ENCODE results near the gene KRTAP12-1. TPM values are rescaled to one million over a fixed set of nuclear protein-coding genes. Genes with fewer than 3 reads are reported as not detected.

KRTAP12-1 gene
- total and polyA plus RNA-seq, 2 donors (not counting 1 experiment from before 2014, with no cell fraction given) = not detected

DNA sequence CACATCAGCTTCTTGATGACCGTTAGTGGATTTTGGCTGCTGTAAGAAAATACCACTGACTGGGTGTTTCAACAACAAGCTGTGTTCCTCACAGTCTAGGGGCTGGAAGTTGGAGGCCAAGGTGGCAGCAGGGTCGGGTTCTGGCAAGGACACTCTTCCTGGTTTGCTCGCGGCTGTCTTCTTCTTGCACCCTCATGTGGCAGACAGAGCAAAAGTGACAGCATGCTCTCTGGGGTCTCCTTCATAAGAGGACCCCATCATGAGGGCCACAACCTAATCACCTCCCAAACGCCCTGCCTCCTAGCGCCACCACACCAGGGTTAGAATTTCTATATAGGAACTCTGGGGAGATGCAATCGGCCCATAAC, 48.0 kb upstream of the KRTAP12-1 start:
- H3K9me3 ChIP-seq (ENCODE audit: control extremely low read depth in 1 of 3, control insufficient read depth in 2 of 3, insufficient read depth in 1 of 3, low read length in 2 of 3) = peaks cover 0 to 16% (median 0%) of the 10 kb centered on the region in 3 donors
- no peaks in the 10 kb centered on the region for H3K4me1 ChIP-seq (ENCODE audit: control insufficient read depth in 2 of 2, insufficient read depth in 2 of 2, low read length in 2 of 2)
- no peaks in the 10 kb centered on the region for H3K4me1 Mint-ChIP-seq
- intact Hi-C loops (cut with micrococcal nuclease) = no loop called here
- no peak for ATAC-seq (ENCODE audit: low read depth)
- no peak overlapping the region for H3K9ac ChIP-seq (ENCODE audit: low read length)
- no peak overlapping the region for H3K4me3 ChIP-seq (ENCODE audit: control extremely low read depth in 1 of 5, extremely low read depth in 1 of 5, insufficient read depth in 1 of 5, low read depth in 2 of 5, low read length in 4 of 5)
- no peak overlapping the region for H3K4me3 Mint-ChIP-seq
- DNase-seq = no peak
- CTCF ChIA-PET = no interaction called here
- no peak for TF ChIP-seq EZH2 (IDR thresholded peaks at IDR 0.05; ENCODE audit: borderline replicate concordance, insufficient read depth, low read depth, low read length, poor library complexity, severe bottlenecking)
- TF ChIP-seq, protein P1, sequence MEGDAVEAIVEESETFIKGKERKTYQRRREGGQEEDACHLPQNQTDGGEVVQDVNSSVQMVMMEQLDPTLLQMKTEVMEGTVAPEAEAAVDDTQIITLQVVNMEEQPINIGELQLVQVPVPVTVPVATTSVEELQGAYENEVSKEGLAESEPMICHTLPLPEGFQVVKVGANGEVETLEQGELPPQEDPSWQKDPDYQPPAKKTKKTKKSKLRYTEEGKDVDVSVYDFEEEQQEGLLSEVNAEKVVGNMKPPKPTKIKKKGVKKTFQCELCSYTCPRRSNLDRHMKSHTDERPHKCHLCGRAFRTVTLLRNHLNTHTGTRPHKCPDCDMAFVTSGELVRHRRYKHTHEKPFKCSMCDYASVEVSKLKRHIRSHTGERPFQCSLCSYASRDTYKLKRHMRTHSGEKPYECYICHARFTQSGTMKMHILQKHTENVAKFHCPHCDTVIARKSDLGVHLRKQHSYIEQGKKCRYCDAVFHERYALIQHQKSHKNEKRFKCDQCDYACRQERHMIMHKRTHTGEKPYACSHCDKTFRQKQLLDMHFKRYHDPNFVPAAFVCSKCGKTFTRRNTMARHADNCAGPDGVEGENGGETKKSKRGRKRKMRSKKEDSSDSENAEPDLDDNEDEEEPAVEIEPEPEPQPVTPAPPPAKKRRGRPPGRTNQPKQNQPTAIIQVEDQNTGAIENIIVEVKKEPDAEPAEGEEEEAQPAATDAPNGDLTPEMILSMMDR (IDR thresholded peaks at IDR 0.05) = no peak
- H3K4me2 ChIP-seq (replicated peaks; ENCODE audit: low read depth, low read length, poor library complexity, severe bottlenecking) = no peak overlapping the region
- no peak overlapping the region for H3K27ac Mint-ChIP-seq
- peaks cover 0 to 9% (median 3%) of the 10 kb centered on the region in 4 experiments for H3K27me3 ChIP-seq (replicated peaks in 1 of 4; ENCODE audit: control extremely low read depth in 1 of 4, control insufficient read depth in 3 of 4, insufficient read depth in 4 of 4, low read length in 3 of 4)
- POLR2A ChIA-PET = no interaction called here
- peaks cover 27% of the 10 kb centered on the region for H3K27me3 Mint-ChIP-seq
- no peaks in the 10 kb centered on the region for H3K79me2 ChIP-seq (ENCODE audit: control insufficient read depth, insufficient read depth, low read length)
- no peaks in the 10 kb centered on the region for H4K20me1 ChIP-seq (ENCODE audit: control insufficient read depth, insufficient read depth, low read length, poor library complexity, severe bottlenecking)
- no peak overlapping the region for H3K27ac ChIP-seq (ENCODE audit: low read length in 2 of 2)
- H2AFZ ChIP-seq (ENCODE audit: insufficient read depth, low read depth, low read length, poor library complexity, severe bottlenecking) = no peak overlapping the region
- WGBS (ENCODE audit: insufficient coverage) = 88% methylated on average over 7 of the region's 7 CpGs
- no peaks in the 10 kb centered on the region for H3K9me3 Mint-ChIP-seq (ENCODE audit: insufficient read depth)
- H3K36me3 ChIP-seq (replicated peaks in 1 of 2; ENCODE audit: control extremely low read depth in 1 of 2, control insufficient read depth in 1 of 2, extremely low read depth in 1 of 2, insufficient read depth in 2 of 2, low read length in 1 of 2) = no peaks in the 10 kb centered on the region

DNA sequence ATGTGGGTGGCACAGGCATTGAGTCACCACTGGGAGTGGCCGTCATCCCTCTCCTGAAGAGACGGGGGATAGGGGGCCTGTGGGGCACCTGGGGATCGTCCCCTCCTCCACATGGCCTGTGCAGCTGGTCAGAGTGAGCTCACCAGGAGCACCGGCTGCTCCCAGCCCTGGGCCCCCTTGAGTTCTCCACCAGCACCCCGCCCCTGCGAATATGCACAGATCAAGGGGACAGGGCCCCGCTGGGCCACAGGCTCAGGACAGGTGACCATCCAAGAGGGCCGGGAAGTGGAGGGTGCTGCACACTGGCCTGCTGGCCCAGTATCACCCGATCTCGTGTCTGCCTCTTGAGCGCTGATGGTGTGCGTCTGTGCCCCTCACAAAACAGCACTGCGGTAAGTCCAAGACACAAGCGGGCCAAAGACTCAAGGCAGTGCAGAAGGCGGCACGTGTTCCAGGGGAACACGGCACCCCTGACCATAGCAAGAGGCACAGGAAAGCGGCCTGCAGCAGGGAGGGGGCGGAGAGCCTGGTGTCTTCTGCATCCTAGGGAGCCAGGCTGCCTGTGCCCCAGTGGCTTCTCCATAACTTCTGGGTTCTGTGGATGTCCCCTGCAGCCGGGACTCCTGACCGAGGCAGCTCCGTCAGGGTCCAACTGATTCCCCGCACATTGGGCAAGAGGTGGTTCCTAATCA, 47.5 kb upstream of the KRTAP12-1 start:
- Histone ChIP-seq H3K36me3 (replicated peaks in 1 of 2; ENCODE audit: control extremely low read depth in 1 of 2, control insufficient read depth in 1 of 2, extremely low read depth in 1 of 2, insufficient read depth in 2 of 2, low read length in 1 of 2) (no peaks in the 10 kb centered on the region), H4K20me1 (ENCODE audit: control insufficient read depth, insufficient read depth, low read length, poor library complexity, severe bottlenecking) (no peaks in the 10 kb centered on the region), H2AFZ (ENCODE audit: insufficient read depth, low read depth, low read length, poor library complexity, severe bottlenecking) (no peak overlapping the region), H3K4me1 (ENCODE audit: control insufficient read depth in 2 of 2, insufficient read depth in 2 of 2, low read length in 2 of 2) (no peaks in the 10 kb centered on the region), H3K9ac (ENCODE audit: low read length) (no peak overlapping the region), H3K4me3 (ENCODE audit: control extremely low read depth in 1 of 5, extremely low read depth in 1 of 5, insufficient read depth in 1 of 5, low read depth in 2 of 5, low read length in 4 of 5) (no peak overlapping the region), H3K79me2 (ENCODE audit: control insufficient read depth, insufficient read depth, low read length) (no peaks in the 10 kb centered on the region), H3K27ac (ENCODE audit: low read length in 2 of 2) (no peak overlapping the region), H3K4me2 (replicated peaks; ENCODE audit: low read depth, low read length, poor library complexity, severe bottlenecking) (no peak overlapping the region), H3K27me3 (replicated peaks in 1 of 4; ENCODE audit: control extremely low read depth in 1 of 4, control insufficient read depth in 3 of 4, insufficient read depth in 4 of 4, low read length in 3 of 4) (peaks cover 0 to 10% (median 3%) of the 10 kb centered on the region in 4 experiments), H3K9me3 (ENCODE audit: control extremely low read depth in 1 of 3, control insufficient read depth in 2 of 3, insufficient read depth in 1 of 3, low read length in 2 of 3) (peaks cover 0 to 12% (median 0%) of the 10 kb centered on the region in 3 donors)
- Mint-ChIP-seq H3K4me1 (no peaks in the 10 kb centered on the region), H3K4me3 (no peak overlapping the region), H3K9me3 (ENCODE audit: insufficient read depth) (no peaks in the 10 kb centered on the region), H3K27me3 (peaks cover 30% of the 10 kb centered on the region), H3K27ac (no peak overlapping the region)
- intact Hi-C loops (cut with micrococcal nuclease) = no loop called here
- no peak for TF ChIP-seq EZH2 (IDR thresholded peaks at IDR 0.05; ENCODE audit: borderline replicate concordance, insufficient read depth, low read depth, low read length, poor library complexity, severe bottlenecking)
- TF ChIP-seq, protein P1 (IDR thresholded peaks at IDR 0.05) = no peak
- DNase-seq (no peak), ATAC-seq (ENCODE audit: low read depth) (no peak)
- CTCF ChIA-PET = no interaction called here
- 93% methylated on average over 22 of the region's 23 CpGs for WGBS (ENCODE audit: insufficient coverage)
- POLR2A ChIA-PET = no interaction called here
